SU-DHL-6 (cell line): ENCODE results near the gene NAGPA.

Experiments used
- H2AFZ ChIP-seq: fragments of 200-600 bp; sonication (generic); 2 replicates; pipeline ENCODE4 v1.6.1; 2014; ENCODE audit warnings: low read depth, mild to moderate bottlenecking, moderate library complexity, mixed read lengths, antibody characterized with exemption, low read length; ENCODE audit not compliant: severe bottlenecking
- H3F3A ChIP-seq: fragments of 200-600 bp; shearing (Covaris generic); 2 replicates; pipeline ENCODE4 v1.6.0; 2016; ENCODE audit warnings: antibody characterized with exemption, mild to moderate bottlenecking; ENCODE audit not compliant: insufficient read depth
- H3K27ac ChIP-seq: fragments of 200-600 bp; sonication (generic); 2 replicates; pipeline ENCODE4 v1.5.1; 2016; ENCODE audit warnings: low read depth, mild to moderate bottlenecking, low read length, moderate library complexity, mixed read lengths
- H3K27me3 ChIP-seq: fragments of 200-600 bp; sonication (generic), shearing (Covaris generic); 2 replicates; pipeline ENCODE4 v1.6.0; 2014; ENCODE audit warnings: mild to moderate bottlenecking, low read length
- H3K36me3 ChIP-seq: fragments of 200-600 bp; sonication (generic); 2 replicates; pipeline ENCODE4 v1.6.1; 2014; ENCODE audit warnings: mild to moderate bottlenecking, low read length, mixed read lengths
- H3K4me2 ChIP-seq: fragments of 300-600, 200-600 bp; shearing (Covaris generic), sonication (generic); 2 replicates; pipeline ENCODE4 v1.6.0; 2014; ENCODE audit warnings: low read length, low read depth, mild to moderate bottlenecking; ENCODE audit not compliant: poor library complexity, severe bottlenecking
- H3K4me3 ChIP-seq: fragments of 200-600 bp; sonication (generic); 2 replicates; pipeline ENCODE4 v1.5.1; 2014; ENCODE audit warnings: antibody characterized with exemption, low read length, mild to moderate bottlenecking, mixed read lengths; ENCODE audit not compliant: insufficient read depth, poor library complexity, severe bottlenecking
- H3K79me2 ChIP-seq: fragments of 200-600 bp; sonication (generic); 2 replicates; pipeline ENCODE4 v1.6.1; 2014; ENCODE audit warnings: mild to moderate bottlenecking, low read length, moderate library complexity; ENCODE audit not compliant: insufficient read depth
- H3K9ac ChIP-seq: fragments of 200-600 bp; sonication (generic); 2 replicates; pipeline ENCODE4 v1.7.0; 2014; ENCODE audit warnings: mild to moderate bottlenecking, low read length
- H3K9me2 ChIP-seq: fragments of 200-600 bp; sonication (generic); replicated peaks from 2 replicates; pipeline ENCODE4 v1.6.1; 2014; ENCODE audit warnings: low read length; ENCODE audit not compliant: insufficient read depth
- H3K9me3 ChIP-seq: fragments of 200-600 bp; sonication (generic); 2 replicates; pipeline ENCODE4 v1.6.1; 2014; ENCODE audit warnings: low read length, mixed read lengths; ENCODE audit not compliant: insufficient read depth
- H4K20me1 ChIP-seq: fragments of 200-600 bp; sonication (generic); 2 replicates; pipeline ENCODE4 v1.6.1; 2014; ENCODE audit warnings: low read depth, mild to moderate bottlenecking, antibody characterized with exemption, low read length, moderate library complexity, mixed read lengths
- EZH2phosphoT487 ChIP-seq: fragments of 200-600 bp; sonication (generic), shearing (Covaris generic); conservative IDR thresholded peaks from 2 replicates; pipeline ENCODE4 v1.6.1; 2018; ENCODE audit warnings: mild to moderate bottlenecking, antibody characterized with exemption, low read length, moderate library complexity, mixed read lengths
- TF ChIP-seq, protein P1 (sequence below): fragments of 200-600 bp; sonication (generic); IDR thresholded peaks from one replicate; pipeline ENCODE4 v1.5.1; 2017; ENCODE audit warnings: antibody characterized with exemption, mild to moderate bottlenecking, low read length, moderate library complexity; ENCODE audit not compliant: insufficient read depth, poor library complexity, severe bottlenecking

Gene NAGPA

DNA sequence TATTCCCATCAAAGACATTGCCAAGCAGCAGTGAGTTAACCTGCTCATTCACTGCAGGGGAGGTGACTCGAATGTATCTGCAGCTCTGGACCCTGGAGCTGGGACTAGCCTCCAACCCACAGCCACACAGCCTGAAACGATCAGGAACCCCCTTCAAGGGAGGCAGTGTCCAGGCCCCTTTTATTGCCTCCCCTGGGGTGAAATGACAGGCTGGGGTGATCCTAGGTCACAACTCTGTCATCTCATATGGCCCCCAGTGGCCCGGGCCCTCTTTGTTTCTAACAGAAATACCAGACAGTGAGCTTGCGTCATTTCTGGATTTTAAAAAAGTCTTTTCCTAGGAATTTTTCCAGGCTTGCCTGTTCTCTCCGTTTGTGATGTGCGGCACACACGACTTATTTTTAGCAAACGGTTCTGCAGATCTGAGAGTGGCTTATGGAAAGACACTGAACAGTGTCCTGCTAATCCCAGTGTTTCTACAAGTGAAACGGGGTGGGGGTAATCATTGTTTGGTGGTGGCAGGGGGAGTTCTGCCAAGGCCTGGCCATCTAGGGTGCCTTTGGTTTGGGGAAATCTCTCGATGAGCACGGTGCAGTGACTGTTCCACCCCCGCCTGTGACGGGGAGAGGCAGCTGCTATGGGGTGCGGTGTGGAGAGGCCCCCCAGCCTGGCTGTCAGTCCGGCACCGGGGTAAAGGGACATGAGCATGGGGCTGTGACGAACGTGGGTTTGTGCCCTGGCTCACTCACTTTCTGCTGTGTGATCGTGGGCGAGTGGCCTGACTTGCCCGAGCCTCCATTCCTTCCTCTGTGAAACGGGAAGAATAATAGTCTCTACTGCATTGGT is 27.2 kb downstream of the NAGPA start:
- Histone ChIP-seq H2AFZ (no peak overlapping the region), H3K4me2 (no peak overlapping the region), H3K9me2 (no peaks in the 10 kb centered on the region), H3K36me3 (no peaks in the 10 kb centered on the region), H3F3A (no peaks in the 10 kb centered on the region), H3K27me3 (no peaks in the 10 kb centered on the region), H3K27ac (no peak overlapping the region), H4K20me1 (no peaks in the 10 kb centered on the region), H3K79me2 (no peaks in the 10 kb centered on the region), H3K9ac (no peak overlapping the region), H3K4me3 (no peak overlapping the region), H3K9me3 (no peaks in the 10 kb centered on the region)
- TF ChIP-seq, protein P1, sequence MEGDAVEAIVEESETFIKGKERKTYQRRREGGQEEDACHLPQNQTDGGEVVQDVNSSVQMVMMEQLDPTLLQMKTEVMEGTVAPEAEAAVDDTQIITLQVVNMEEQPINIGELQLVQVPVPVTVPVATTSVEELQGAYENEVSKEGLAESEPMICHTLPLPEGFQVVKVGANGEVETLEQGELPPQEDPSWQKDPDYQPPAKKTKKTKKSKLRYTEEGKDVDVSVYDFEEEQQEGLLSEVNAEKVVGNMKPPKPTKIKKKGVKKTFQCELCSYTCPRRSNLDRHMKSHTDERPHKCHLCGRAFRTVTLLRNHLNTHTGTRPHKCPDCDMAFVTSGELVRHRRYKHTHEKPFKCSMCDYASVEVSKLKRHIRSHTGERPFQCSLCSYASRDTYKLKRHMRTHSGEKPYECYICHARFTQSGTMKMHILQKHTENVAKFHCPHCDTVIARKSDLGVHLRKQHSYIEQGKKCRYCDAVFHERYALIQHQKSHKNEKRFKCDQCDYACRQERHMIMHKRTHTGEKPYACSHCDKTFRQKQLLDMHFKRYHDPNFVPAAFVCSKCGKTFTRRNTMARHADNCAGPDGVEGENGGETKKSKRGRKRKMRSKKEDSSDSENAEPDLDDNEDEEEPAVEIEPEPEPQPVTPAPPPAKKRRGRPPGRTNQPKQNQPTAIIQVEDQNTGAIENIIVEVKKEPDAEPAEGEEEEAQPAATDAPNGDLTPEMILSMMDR = no peak

DNA sequence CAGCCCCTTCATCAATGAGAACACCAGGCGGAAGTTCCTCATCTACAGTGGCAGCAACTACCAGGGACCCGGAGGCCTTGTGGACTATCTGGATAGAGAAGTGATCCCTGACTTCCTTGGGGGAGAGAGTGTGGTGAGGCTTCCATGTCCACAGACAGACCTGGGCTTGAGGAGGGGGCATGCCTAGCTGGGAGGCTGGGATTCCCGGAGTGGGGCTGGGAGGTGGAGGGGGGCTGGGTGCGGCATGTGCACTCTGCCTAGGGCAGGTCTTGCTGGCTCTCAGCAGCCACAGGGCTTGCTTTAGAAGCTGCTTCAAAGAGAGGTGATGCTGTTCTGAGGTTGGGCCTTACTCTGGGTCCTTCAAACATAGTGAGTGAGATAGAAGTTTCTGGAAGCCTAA is 27.8 kb downstream of the NAGPA start:
- Histone ChIP-seq H3F3A (no peaks in the 10 kb centered on the region), H3K4me2 (no peak overlapping the region), H2AFZ (no peak overlapping the region), H3K9me2 (no peaks in the 10 kb centered on the region), H3K27ac (no peak overlapping the region), H3K9me3 (no peaks in the 10 kb centered on the region), H3K27me3 (no peaks in the 10 kb centered on the region), H3K9ac (no peak overlapping the region), H3K36me3 (no peaks in the 10 kb centered on the region), H3K79me2 (no peaks in the 10 kb centered on the region), H4K20me1 (no peaks in the 10 kb centered on the region), H3K4me3 (no peak overlapping the region)
- TF ChIP-seq EZH2phosphoT487 = no peak
- TF ChIP-seq, protein P1 = no peak

DNA sequence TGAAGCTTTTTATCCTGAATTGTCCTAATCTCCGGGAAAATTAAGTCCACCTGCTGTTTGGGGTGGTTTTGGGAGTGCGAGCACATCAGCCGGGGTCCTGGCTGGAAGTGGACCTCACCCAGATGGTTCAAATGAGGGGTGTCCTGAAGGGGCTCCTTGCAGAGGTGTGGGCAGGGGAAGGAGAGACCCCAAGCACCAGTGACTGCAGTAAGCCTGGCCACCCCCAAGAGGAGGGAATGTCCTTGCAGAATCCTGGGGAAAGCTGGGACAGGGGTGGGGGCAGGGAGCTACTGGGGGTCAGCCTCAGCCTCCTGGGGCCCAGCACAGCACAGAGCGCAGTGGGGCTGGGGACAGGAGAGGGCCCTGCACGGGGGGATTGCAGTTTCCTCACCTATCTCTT is 29.4 kb downstream of the NAGPA start:
- H3K27ac ChIP-seq = no peak overlapping the region
- no peak overlapping the region for H3K4me3 ChIP-seq
- no peaks in the 10 kb centered on the region for H3F3A ChIP-seq
- H3K27me3 ChIP-seq = no peaks in the 10 kb centered on the region
- H4K20me1 ChIP-seq = no peaks in the 10 kb centered on the region
- H2AFZ ChIP-seq = no peak overlapping the region
- TF ChIP-seq, protein P1 = no peak
- no peak for TF ChIP-seq EZH2phosphoT487
- no peaks in the 10 kb centered on the region for H3K79me2 ChIP-seq
- H3K9ac ChIP-seq = no peak overlapping the region
- H3K9me2 ChIP-seq = no peaks in the 10 kb centered on the region
- H3K36me3 ChIP-seq = no peaks in the 10 kb centered on the region
- no peak overlapping the region for H3K4me2 ChIP-seq
- H3K9me3 ChIP-seq = no peaks in the 10 kb centered on the region
